LNCaP clone FGC (cell line): ENCODE results near the gene SEMA4D.

ENCODE experiments used
- DNase-seq: peaks from one replicate; pipeline ENCODE4 v3.0.0-alpha.2; 2011; ENCODE audit warnings: low read depth
- H3K4me3 ChIP-seq: 2 replicates; pipeline ENCODE4 v1.5.1; 2011; ENCODE audit warnings: mild to moderate bottlenecking, low read depth, low read length, control low read depth
- TF ChIP-seq, protein P1 (sequence below): IDR thresholded peaks from 2 replicates; pipeline ENCODE4 v1.5.1; 2012; ENCODE audit warnings: mild to moderate bottlenecking; ENCODE audit not compliant: control insufficient read depth, insufficient read depth; ENCODE audit errors: extremely low read depth

Gene SEMA4D

DNA sequence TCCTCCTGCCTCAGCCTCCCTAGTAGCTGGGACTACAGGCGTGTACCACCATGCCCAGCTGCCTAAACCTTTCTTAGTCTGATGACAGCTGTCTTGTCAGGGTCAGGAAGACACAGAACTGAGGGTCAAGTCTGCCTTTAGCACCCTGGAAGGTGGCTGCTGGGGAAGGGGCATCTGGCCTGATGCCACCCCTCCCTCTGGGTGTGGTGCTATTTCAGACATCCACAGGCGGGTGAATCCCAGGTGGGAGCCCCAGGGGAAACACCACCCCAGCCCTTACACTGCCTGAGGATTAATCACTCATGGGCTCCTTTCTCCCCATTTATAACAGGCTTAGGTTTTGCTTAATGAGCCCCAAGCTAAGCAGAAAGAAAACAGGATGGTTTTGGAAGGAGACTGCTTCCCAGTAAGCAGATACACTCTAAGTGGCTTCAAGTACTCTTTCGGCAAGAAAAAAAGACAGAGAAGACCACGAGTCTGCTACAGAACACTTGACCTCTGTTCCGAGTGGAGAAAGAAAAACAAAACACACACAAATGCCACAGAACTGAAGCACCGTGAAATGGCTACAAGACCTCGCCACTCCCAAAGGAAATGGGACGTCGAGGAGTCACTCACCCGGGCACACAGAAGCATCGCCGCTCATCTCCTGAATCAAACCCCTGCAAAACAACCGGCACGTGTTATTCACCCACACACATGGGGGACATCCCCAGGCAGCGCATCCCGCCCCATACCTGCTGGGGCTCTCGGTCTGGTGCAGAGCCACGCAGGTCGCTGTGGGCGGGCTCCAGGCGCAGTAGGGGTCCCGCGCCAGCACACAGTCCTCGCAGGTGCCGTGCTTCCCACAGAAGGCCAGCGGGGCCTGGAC lies 117.2 kb downstream of the SEMA4D start:
- no peak overlapping the region for H3K4me3 ChIP-seq
- DNase-seq: no peak
- TF ChIP-seq, protein P1, sequence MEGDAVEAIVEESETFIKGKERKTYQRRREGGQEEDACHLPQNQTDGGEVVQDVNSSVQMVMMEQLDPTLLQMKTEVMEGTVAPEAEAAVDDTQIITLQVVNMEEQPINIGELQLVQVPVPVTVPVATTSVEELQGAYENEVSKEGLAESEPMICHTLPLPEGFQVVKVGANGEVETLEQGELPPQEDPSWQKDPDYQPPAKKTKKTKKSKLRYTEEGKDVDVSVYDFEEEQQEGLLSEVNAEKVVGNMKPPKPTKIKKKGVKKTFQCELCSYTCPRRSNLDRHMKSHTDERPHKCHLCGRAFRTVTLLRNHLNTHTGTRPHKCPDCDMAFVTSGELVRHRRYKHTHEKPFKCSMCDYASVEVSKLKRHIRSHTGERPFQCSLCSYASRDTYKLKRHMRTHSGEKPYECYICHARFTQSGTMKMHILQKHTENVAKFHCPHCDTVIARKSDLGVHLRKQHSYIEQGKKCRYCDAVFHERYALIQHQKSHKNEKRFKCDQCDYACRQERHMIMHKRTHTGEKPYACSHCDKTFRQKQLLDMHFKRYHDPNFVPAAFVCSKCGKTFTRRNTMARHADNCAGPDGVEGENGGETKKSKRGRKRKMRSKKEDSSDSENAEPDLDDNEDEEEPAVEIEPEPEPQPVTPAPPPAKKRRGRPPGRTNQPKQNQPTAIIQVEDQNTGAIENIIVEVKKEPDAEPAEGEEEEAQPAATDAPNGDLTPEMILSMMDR: no peak

GRCh38 chr9:89379508-89380115 lies 118.3 kb downstream of the SEMA4D start:
- TF ChIP-seq, protein P1: no peak
- DNase-seq: no peak
- no peak overlapping the region for H3K4me3 ChIP-seq

DNA sequence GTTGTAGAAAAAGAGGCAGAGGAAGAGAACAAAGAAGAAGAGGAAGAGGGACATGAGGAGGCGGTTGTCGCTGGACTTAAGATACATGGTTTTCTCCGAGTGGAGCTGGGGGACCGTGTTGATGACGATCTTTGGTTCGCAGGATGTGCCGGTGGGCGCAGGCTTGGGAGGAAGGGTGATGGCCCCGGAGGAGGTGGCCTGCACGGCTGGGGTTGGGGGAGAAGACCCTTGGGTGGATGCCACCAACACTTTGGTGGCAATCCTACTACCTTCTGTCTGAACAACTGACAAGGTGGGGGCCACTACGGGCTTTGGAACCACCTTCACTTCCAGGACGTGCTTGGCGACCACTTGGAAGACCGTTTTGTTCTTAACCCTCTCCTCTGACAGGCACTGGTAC lies 118.9 kb downstream of the SEMA4D start:
- DNase-seq: no peak
- H3K4me3 ChIP-seq: no peak overlapping the region
- TF ChIP-seq, protein P1: no peak

DNA sequence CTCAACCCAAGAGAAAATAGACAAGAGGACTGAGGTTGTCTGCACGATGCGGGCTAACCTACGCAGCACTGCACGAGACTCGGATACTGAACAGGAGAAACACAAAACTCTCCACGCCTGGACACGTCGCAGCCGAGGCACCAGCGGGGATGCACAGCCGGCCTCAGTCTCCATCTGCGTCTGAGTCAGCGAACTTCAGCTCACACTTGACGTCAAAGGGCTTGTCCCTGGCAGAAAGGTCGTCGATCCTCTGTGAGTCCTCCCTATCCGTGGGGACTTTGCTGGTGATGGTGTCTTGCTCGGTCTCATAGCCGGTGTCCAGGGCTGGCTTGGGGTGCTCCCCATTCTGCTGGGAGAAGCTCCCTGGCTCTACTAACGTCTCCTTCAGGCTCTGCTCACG lies 119.4 kb downstream of the SEMA4D start:
- DNase-seq: no peak
- TF ChIP-seq, protein P1: no peak
- H3K4me3 ChIP-seq: no peak overlapping the region

GRCh38 chr9:89377411-89377810 lies 120.5 kb downstream of the SEMA4D start:
- no peak for DNase-seq
- no peak overlapping the region for H3K4me3 ChIP-seq
- TF ChIP-seq, protein P1: no peak

DNA sequence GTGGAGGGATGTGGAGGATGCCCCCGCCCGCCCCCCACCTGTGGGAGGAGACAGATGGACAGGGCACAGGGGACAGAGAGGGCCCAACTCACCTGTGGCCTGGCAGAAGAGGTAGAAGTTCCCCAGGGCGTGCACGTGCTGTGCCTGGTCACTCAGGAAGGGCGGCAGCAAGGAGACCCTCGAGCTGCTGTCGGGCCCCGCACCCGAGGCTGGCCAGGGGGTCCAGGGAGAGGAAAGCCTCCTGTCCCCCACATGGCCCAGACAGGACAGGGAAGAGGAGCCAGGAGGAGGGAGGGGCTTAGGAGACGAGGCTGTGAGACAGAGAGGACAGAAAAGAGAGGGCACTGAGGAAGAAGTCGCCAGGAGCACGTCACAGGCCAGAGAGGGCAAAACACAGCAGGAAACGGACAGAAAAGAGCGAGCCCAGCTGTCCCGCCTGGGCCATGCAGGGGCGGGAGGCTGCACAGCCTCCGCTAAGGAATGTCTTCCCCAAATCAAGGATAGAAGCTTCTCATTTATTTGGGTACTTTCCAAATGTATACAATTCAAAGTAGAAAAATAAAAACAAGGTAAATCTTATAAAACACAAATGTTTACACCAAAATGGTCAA lies 121.1 kb downstream of the SEMA4D start:
- no peak for DNase-seq
- TF ChIP-seq, protein P1: no peak
- H3K4me3 ChIP-seq: no peak overlapping the region
